Measurements from ENCODE around the gene VPS26A.
A peak's percentile ranks its signal among the peaks of the same experiment; 100 is the strongest.

The VPS26A gene

DNA sequence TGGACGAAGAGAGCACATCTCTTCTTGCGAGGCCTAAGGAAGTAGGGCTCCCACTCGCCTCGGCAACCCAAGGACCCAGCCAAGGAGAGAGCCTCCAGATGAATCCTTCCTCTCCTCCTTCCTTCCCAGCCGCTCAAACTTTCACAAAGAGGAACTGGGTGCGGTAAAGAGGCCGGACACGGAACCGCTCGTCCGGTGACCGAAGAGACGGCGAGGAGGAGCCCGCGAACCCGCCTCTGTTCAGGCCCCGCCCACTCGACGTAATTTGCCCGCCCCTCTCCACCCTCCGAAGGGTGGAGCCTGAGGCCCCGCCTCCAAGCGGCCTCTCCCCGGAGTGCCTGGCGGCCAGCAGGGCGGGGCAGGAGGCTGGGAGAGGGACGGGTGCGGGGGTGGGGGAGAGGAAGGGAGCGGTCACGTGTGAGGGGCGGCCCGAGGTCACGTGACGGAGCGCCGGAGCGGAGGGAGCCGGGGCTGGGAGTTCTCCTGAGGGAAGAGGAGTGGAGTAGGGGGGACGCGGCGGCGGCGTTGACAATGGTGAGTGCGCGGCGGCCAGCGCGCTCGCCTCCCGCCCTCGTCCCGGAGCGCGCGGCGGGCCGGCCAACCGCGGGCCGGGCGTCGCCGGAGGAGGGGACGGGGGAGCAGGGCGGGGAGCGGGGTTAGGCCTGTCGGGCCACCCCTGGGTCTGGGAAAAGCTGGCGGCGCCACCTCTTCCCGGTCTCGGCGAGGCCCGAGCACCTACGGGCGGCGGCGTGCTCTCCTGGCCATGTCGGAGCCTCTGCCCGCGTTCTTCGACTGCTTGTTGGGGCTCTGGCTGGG is at the start of gene VPS26A:
TSS of gene VPS26A (plus strand) at position 432 of the 816 bp plus-strand sequence. CDS start at position 532, 100 bp downstream.
- peak; percentile 98 for DNase-seq

- no peak for DNase-seq
Observed at GRCh38 chr10:69074532-69074931, 49.4 kb upstream of the VPS26A start.

DNA sequence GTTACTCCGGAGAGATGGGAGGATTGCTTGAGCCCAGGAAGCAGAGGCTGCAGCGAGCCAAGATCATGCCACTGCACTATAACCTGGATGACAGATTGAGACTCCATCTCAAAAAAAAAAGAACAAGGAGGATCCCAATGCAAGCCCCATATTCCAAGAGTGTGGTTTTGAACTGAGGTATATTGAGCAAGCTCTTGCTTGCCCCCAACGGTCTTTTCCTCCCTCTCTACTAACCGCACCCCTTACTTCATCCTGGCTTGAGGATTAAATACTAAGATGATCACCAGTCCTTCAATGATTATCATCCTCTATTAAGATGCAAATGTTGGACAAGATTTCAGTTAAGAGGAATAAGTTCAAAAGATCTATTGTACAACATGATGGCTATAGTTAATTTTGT is 48.5 kb upstream of the VPS26A start:
- DNase-seq, result no peak

DNA sequence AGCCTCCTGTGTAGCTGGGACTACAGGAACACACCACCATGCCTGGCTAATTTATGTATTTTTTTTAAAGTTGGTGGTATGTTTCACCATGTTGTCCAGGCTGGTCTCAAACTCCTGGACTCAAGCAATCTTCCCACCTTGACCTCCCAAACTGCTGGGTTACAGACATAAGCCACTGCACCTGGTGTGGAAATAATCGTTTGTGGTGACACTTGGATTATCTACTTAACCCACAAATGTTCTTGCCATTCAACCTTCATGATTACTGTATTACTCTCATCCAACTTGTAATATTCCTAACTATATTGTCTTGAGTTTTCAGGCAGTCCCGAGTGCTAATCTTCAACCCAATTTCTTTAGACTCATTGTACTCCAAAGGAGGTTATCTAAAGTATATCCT is 45.7 kb upstream of the VPS26A start:
- DNase-seq, result no peak

- no peak for DNase-seq
Observed at GRCh38 chr10:69080226-69080625, 43.8 kb upstream of the VPS26A start.

- DNase-seq, result no peak
Observed at GRCh38 chr10:69086001-69086509, 37.9 kb upstream of the VPS26A start.

- peak; percentile 76 for DNase-seq
Observed at GRCh38 chr10:69087590-69088470, 36.1 kb upstream of the VPS26A start, which contains the start of gene SRGN. TSS of gene SRGN (plus strand) at chr10:69088103. CDS start at chr10:69088158, 55 bp downstream.

GRCh38 chr10:69088471-69088769 is 35.6 kb upstream of the VPS26A start:
- DNase-seq, result peak; percentile 26

DNA sequence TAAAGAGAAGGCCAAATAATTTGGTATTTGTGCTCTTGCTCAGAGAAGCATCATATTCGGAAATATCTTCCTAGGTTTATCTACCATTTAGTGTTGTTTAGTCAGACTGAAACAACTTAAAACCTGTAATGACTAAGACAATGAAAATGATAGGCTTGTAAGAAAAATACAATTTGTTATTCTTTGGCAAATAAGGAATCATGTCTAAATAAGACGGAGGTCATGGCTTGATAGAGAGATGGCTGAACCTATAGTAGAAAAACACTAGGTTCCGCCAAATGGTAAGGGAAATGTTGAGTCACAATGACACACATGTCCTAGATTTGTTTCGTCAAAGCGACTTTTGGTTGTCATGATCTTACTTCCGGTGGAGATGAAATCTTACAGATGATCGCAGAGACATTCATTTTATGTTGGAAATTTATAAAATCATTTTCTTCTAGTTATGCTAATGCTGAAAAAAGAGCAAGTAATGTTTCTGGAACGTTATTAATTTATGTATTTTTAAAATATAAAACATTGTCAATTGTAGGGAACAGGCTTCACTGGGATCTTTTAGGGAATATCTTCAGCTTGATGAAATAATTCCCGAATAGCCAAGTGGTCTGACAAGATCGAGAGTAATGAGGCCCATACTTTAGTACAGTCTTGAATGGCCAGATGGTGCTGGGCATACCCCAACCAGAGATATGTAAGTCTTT is 35.0 kb upstream of the VPS26A start:
- DNase-seq, result no peak

DNA sequence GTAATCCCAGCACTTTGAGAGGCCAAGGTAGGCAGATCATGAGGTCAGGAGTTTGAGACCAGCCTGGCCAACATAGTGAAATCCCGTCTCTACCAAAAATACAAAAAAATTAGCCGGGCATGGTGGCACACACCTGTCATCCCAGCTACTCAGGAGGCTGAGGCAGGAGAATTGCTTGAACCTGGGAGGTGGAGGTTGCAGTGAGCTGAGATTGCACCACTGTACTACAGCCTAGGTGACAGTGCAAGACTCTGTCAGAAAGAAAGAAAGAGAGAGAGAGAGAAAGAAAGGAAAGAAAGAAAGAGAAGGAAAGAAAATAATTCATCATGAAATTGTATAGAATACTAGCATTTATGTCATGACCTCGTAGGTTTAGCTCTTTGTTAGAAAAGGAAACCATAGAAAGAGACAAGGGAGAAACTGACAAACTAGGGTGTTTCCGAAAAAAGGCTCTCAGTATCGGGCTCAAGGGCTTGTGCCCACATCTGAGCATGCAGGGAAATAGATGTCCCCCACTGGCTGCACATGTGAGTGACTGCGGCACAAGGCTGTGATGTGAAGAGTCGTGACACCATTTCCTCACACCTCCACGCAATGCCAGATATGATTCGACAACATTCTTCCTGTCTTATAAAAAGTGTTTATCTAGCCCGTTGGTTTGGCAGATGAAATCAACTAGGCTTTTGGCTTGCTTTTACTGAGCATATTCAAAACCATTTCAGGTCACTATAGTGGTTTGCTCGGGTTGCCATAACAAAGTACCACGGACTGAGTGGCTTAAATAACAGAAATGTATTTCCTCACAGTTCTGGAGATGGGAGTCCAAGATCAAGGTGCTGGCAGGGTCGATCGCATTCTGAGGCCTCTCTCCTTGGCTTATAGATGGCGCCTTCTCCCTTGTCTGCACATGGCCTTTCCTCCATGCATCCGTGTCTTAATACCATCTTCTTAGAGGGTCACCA is 34.1 kb upstream of the VPS26A start:
- peak; percentile 83 for DNase-seq

DNA sequence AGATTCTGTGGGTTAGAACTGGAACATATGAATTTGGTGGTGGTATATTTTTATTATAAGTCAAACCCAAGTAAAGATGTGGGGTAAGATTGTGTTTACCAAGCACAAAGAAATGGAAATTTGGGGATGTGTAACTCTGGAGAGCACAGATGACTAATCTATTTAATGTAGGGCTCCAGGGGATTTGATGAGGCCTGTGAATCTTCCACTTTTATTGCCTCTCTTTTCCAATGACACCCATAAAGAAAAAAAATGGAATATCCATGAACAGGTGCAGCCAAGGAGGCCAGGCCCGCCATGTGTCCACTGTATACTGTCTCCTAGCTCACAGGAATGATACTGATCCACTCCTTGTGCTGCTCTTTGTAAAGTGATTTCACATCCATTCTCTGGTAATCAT is 33.3 kb upstream of the VPS26A start:
- no peak for DNase-seq

DNA sequence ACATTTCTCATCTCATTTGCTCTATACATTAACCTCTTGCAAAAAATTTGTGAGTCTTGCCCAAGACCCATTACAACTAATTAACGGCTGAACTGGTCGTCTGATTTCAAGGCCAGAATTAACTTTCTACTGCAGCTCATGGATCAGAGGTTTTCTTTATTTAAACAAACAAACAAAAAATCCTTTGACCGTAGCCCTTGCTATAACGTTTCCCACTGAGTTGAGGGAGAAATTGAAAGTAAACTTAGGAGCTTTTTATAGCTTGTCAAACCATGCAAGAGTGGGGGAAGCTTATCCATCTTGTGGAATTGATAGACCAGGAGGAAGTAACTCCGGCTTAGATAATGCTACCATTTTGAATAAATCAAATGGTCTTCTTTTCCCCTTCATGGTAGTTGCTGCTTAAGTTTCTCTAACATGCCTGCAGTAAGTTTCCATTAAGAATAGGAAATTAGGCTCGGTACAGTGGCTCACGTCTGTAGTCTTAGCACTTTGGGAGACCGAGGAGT is 32.8 kb upstream of the VPS26A start:
- no peak for DNase-seq

GRCh38 chr10:69092959-69093850 is 30.8 kb upstream of the VPS26A start:
- DNase-seq, result peak; percentile 78

- DNase-seq, result no peak
Observed at GRCh38 chr10:69093933-69094332, 30.0 kb upstream of the VPS26A start.

DNA sequence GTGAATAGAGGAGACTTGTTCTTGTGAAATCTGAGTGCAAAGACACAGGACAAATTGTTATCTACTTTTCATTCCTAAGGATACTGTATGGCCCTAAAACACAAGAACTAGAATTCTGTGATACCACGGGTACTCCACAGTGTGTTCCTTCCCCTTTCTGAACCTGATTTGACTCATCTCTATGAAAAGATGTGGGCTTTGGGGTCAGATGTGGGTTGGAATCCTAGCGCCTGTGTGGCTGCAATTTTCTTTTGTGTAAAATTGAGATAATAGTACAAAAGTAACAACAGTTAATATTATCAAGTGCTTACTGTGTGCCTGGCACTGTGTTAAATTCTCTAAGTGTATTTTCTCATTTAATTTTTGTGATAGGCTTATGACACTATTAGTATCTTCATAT is 27.9 kb upstream of the VPS26A start:
- DNase-seq, result no peak

GRCh38 chr10:69097729-69098128 is 26.2 kb upstream of the VPS26A start:
- no peak for DNase-seq

GRCh38 chr10:69100136-69100872 is 23.7 kb upstream of the VPS26A start:
- DNase-seq, result no peak

DNA sequence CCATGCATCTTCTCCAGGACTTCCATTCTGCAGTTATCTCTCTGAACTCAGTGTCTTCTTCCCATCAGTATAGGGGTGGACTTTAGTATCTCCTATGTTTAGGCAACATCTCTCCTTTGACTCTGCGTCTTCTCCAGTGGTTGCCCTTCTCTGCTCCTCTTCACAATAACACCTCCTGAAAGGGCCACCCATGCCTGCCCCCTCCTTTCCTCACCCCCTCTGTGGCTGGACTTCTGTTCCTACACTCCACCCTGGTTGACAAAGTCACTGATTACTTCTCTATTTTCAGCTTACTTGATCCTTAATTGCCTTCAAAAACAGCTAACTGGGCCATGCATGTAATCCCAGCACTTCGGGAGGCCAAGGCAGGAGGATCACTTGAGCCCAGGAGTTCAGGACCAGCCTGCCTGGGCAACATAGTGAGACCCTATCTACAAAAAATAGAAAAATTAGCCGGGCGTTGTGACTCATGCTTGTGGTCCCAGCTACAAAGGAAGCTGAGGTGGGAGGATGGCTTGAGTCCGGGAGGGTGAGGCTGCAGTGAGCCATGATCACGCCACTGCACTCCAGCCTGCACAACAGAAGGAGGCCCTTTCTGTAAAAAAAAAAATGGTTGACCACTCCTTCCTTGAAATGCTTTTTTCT is 22.4 kb upstream of the VPS26A start:
- DNase-seq, result peak; percentile 27

GRCh38 chr10:69102440-69102839 is 21.5 kb upstream of the VPS26A start:
- no peak for DNase-seq
